BE2C (cell line): ENCODE results near the gene OAS2. TPM values are rescaled to one million over a fixed set of nuclear protein-coding genes. Genes with fewer than 3 reads are reported as not detected.

Experiments
- DNase-seq: peaks from one replicate; pipeline ENCODE4 v3.0.0-alpha.2; 2020
- H3K27me3 ChIP-seq: fragments of 250-450 bp; sonication (Bioruptor Pico); 2 replicates; pipeline ENCODE4 v1.5.1; 2020; ENCODE audit warnings: mild to moderate bottlenecking
- H3K36me3 ChIP-seq: fragments of 250-450 bp; sonication (Bioruptor Pico); 2 replicates; pipeline ENCODE4 v1.5.1; 2020; ENCODE audit warnings: mild to moderate bottlenecking
- H3K4me1 ChIP-seq: fragments of 250-450 bp; sonication (Bioruptor Pico); 2 replicates; pipeline ENCODE4 v1.5.1; 2020
- H3K4me3 ChIP-seq: 2 replicates; pipeline ENCODE4 v1.5.1; 2011; ENCODE audit warnings: low read depth, low read length
- H3K9me3 ChIP-seq: fragments of 250-450 bp; sonication (Bioruptor Pico); 2 replicates; pipeline ENCODE4 v1.5.1; 2020
- CTCF ChIP-seq: IDR thresholded peaks from 2 replicates; pipeline ENCODE4 v1.5.1; 2012; ENCODE audit warnings: mild to moderate bottlenecking, low read depth, low read length
- polyA plus RNA-seq: library from polyadenylated mRNA; unstranded; fragments of >200 nt; gene quantifications from one replicate; pipeline ENCODE4 v1.2.1, GENCODE V29; 2012; ENCODE audit warnings: low read depth, missing spikeins; ENCODE audit not compliant: insufficient read length, insufficient read depth

Gene OAS2
- not detected for polyA plus RNA-seq

- no peak for DNase-seq
- H3K9me3 ChIP-seq: no peaks in the 10 kb centered on the region
- peaks cover 5% of the 10 kb centered on the region for H3K4me1 ChIP-seq
- no peaks in the 10 kb centered on the region for H3K27me3 ChIP-seq
- H3K36me3 ChIP-seq: no peaks in the 10 kb centered on the region
- H3K4me3 ChIP-seq: no peak within 1 kb of the TSS
- TF ChIP-seq CTCF: no peak
Observed at GRCh38 chr12:112978163-112979040, at the start of gene OAS2. OAS2 (plus strand) TSS chr12:112978519; CDS start chr12:112978609, 90 bp downstream.

- Histone ChIP-seq H3K36me3 (no peaks in the 10 kb centered on the region), H3K27me3 (no peaks in the 10 kb centered on the region), H3K4me1 (no peaks in the 10 kb centered on the region; the same call in 1 of the 2 replicates), H3K9me3 (peaks cover 5% of the 10 kb centered on the region; the same call in 1 of the 2 replicates), H3K4me3 (no peak overlapping the region)
- DNase-seq: no peak
- TF ChIP-seq CTCF: peak; percentile 34; the same call in 1 of the 2 replicates
Observed at GRCh38 chr12:112928978-112929377, 49.3 kb upstream of the OAS2 start.

GRCh38 chr12:112929715-112930114 is 48.6 kb upstream of the OAS2 start:
- Histone ChIP-seq H3K4me1 (no peaks in the 10 kb centered on the region; the same call in 1 of the 2 replicates), H3K27me3 (no peaks in the 10 kb centered on the region), H3K9me3 (peaks cover 5% of the 10 kb centered on the region; the same call in 1 of the 2 replicates), H3K36me3 (no peaks in the 10 kb centered on the region), H3K4me3 (no peak overlapping the region)
- DNase-seq: no peak
- no peak for TF ChIP-seq CTCF

- Histone ChIP-seq H3K9me3 (peaks cover 5% of the 10 kb centered on the region; the same call in 1 of the 2 replicates), H3K27me3 (no peaks in the 10 kb centered on the region), H3K36me3 (no peaks in the 10 kb centered on the region), H3K4me1 (no peaks in the 10 kb centered on the region; the same call in 1 of the 2 replicates), H3K4me3 (no peak overlapping the region)
- TF ChIP-seq CTCF: no peak
- DNase-seq: no peak
Observed at GRCh38 chr12:112930350-112930749, 48.0 kb upstream of the OAS2 start.

- Histone ChIP-seq H3K9me3 (peaks cover 5% of the 10 kb centered on the region; the same call in 1 of the 2 replicates), H3K27me3 (no peaks in the 10 kb centered on the region), H3K4me1 (peaks cover 3% of the 10 kb centered on the region), H3K4me3 (no peak overlapping the region), H3K36me3 (no peaks in the 10 kb centered on the region)
- TF ChIP-seq CTCF: no peak
- no peak for DNase-seq
Observed at GRCh38 chr12:112932485-112933128, 45.7 kb upstream of the OAS2 start.
